Liver (tissue), 9 donors: ENCODE results near the gene MBNL2. TPM values are rescaled to one million over a fixed set of nuclear protein-coding genes. Genes with fewer than 3 reads are reported as not detected.

Experiments
- DNase-seq: peaks from one replicate; pipeline ENCODE4 v3.0.0-alpha.2; 2017; ENCODE audit warnings: low spot score
- H3K27ac ChIP-seq, 2 donors: one replicate each; pipeline ENCODE4 v1.7.0; 2013; ENCODE audit warnings: inconsistent platforms in 2 of 2, low read length in 2 of 2, control low read depth in 1 of 2, low read depth in 1 of 2, mild to moderate bottlenecking in 1 of 2
- H3K27me3 ChIP-seq, 4 donors: one replicate each; pipeline versions ENCODE4 v1.6.1 to v1.7.0; 2013; ENCODE audit warnings: low read length in 3 of 4, inconsistent platforms in 1 of 4, mild to moderate bottlenecking in 1 of 4, moderate library complexity in 1 of 4; ENCODE audit not compliant: control insufficient read depth in 4 of 4, insufficient read depth in 4 of 4
- H3K36me3 ChIP-seq, 4 donors: one replicate each; pipeline versions ENCODE4 v1.6.1 to v1.7.0; 2013; ENCODE audit warnings: low read length in 3 of 4, mild to moderate bottlenecking in 3 of 4, low read depth in 1 of 4, moderate library complexity in 1 of 4; ENCODE audit not compliant: control insufficient read depth in 4 of 4, insufficient read depth in 3 of 4
- H3K4me1 ChIP-seq, 4 donors: one replicate each; pipeline versions ENCODE4 v1.6.1 to v1.7.0; 2013; ENCODE audit warnings: low read length in 3 of 4, mild to moderate bottlenecking in 3 of 4, moderate library complexity in 1 of 4; ENCODE audit not compliant: control insufficient read depth in 4 of 4, insufficient read depth in 4 of 4
- H3K4me3 ChIP-seq, 3 donors: one replicate each; pipeline versions ENCODE4 v1.6.1 to v1.7.0; 2013; ENCODE audit warnings: low read length in 3 of 3, control low read depth in 1 of 3, low read depth in 1 of 3, mild to moderate bottlenecking in 1 of 3
- H3K9ac ChIP-seq, 2 donors: one replicate each; pipeline ENCODE4 v1.7.0; 2013; ENCODE audit warnings: low read length in 2 of 2, mild to moderate bottlenecking in 2 of 2, moderate library complexity in 2 of 2, control low read depth in 1 of 2, low read depth in 1 of 2
- H3K9me3 ChIP-seq, 4 donors: one replicate each; pipeline versions ENCODE4 v1.6.1 to v1.7.0; 2013; ENCODE audit warnings: low read length in 3 of 4; ENCODE audit not compliant: control insufficient read depth in 4 of 4
- ATF3 ChIP-seq: IDR thresholded peaks from 2 replicates; pipeline ENCODE4 v1.6.1; 2016; ENCODE audit warnings: antibody characterized with exemption
- CTCF ChIP-seq: fragments of 150-350 bp; IDR thresholded peaks from 2 replicates; pipeline ENCODE4 v1.5.1; 2017; ENCODE audit warnings: improper control_type of control experiment, low read depth, low read length; ENCODE audit not compliant: missing input control
- EGR1 ChIP-seq, 2 donors: IDR thresholded peaks; 2 replicates each; pipeline ENCODE4 v1.6.1; 2016 to 2018; ENCODE audit warnings: antibody characterized with exemption in 2 of 2, low read depth in 2 of 2
- FOXA1 ChIP-seq: IDR thresholded peaks from 2 replicates; pipeline ENCODE4 v1.6.1; 2016; ENCODE audit warnings: antibody characterized with exemption
- FOXA2 ChIP-seq: IDR thresholded peaks from 2 replicates; pipeline ENCODE4 v1.6.1; 2016; ENCODE audit warnings: antibody characterized with exemption
- GABPA ChIP-seq, 2 donors: IDR thresholded peaks in 1 of 2; conservative IDR thresholded peaks in 1 of 2; 2 replicates each; pipeline ENCODE4 v1.6.1; 2016; ENCODE audit warnings: antibody characterized with exemption in 2 of 2, mild to moderate bottlenecking in 1 of 2, moderate library complexity in 1 of 2
- HNF4A ChIP-seq, 2 donors: conservative IDR thresholded peaks; 2 replicates each; pipeline ENCODE4 v1.6.1; 2016; ENCODE audit warnings: antibody characterized with exemption in 2 of 2, mild to moderate bottlenecking in 2 of 2
- HNF4G ChIP-seq: IDR thresholded peaks from 2 replicates; pipeline ENCODE4 v1.6.1; 2016; ENCODE audit warnings: antibody characterized with exemption
- JUND ChIP-seq, 2 donors: IDR thresholded peaks; 2 replicates each; pipeline ENCODE4 v1.6.1; 2016; ENCODE audit warnings: antibody characterized with exemption in 2 of 2
- MAX ChIP-seq: IDR thresholded peaks from 2 replicates; pipeline ENCODE4 v1.6.1; 2016; ENCODE audit warnings: antibody characterized with exemption
- RAD21 ChIP-seq, 2 donors: IDR thresholded peaks; 2 replicates each; pipeline ENCODE4 v1.6.1; 2016; ENCODE audit warnings: antibody characterized with exemption in 2 of 2, mild to moderate bottlenecking in 2 of 2
- RXRA ChIP-seq, 2 donors: IDR thresholded peaks; 2 replicates each; pipeline ENCODE4 v1.6.1; 2017 to 2018; ENCODE audit warnings: antibody characterized with exemption in 2 of 2, mild to moderate bottlenecking in 1 of 2
- SP1 ChIP-seq: IDR thresholded peaks from 2 replicates; pipeline ENCODE4 v1.6.1; 2018; ENCODE audit warnings: antibody characterized with exemption, mild to moderate bottlenecking
- TAF1 ChIP-seq: conservative IDR thresholded peaks from 2 replicates; pipeline ENCODE4 v1.6.1; 2016; ENCODE audit warnings: antibody characterized with exemption, mild to moderate bottlenecking
- ZBTB33 ChIP-seq: IDR thresholded peaks from 2 replicates; pipeline ENCODE4 v1.6.1; 2016; ENCODE audit warnings: antibody characterized with exemption
- WGBS: extraction: QIAGEN DNeasy Blood & Tissue Kit; methylation state at CpG from one replicate; pipeline ENCODE4 v1.1.7; 2013; 5-methylcytosine and 5-hydroxymethylcytosine counted together
- polyA plus RNA-seq, 2 donors: library from polyadenylated mRNA; stranded (reverse) in 1 of 2; unstranded in 1 of 2; fragments of 200-250 nt in 1 of 2; fragments of >200 nt in 1 of 2; fragmentation: Nextera tagmentation in 1 of 2; extraction: Ambion mirVana in 1 of 2; gene quantifications; one replicate each; pipeline versions ENCODE4 v1.2.1 to v1.2.3, GENCODE V29; 2013 to 2015
- total RNA-seq, 2 donors: library from RNA; depleted of rRNA; stranded (reverse); fragments of >200 nt; gene quantifications; one replicate each; pipeline ENCODE4 v1.2.3, GENCODE V29; 2014
- donor health status: healthy.
- donor health status: healthy.
- donor health status: healthy.
- donor health status: healthy.
- donor health status: healthy.

MBNL2 gene
- total and polyA plus RNA-seq, 4 donors, result 16.0 to 49.6 (median 36.8) TPM

GRCh38 chr13:97211300-97211699, 10.8 kb upstream of the MBNL2 start:
- no peak overlapping the region for H3K27ac ChIP-seq
- TF ChIP-seq RXRA (IDR thresholded peaks at IDR 0.05), result no peak
- WGBS, result 94% methylated on average over 1 of the region's 1 CpG
- H3K4me3 ChIP-seq, result no peak overlapping the region
- no peak overlapping the region for H3K9ac ChIP-seq
- no peaks in the 10 kb centered on the region for H3K4me1 ChIP-seq
- no peaks in the 10 kb centered on the region for H3K36me3 ChIP-seq
- H3K9me3 ChIP-seq, result no peaks in the 10 kb centered on the region
- no peak for DNase-seq
- H3K27me3 ChIP-seq, result no peaks in the 10 kb centered on the region

- no peak overlapping the region for H3K4me3 ChIP-seq
- H3K9ac ChIP-seq, result no peak overlapping the region
- no peak for DNase-seq
- no peaks in the 10 kb centered on the region for H3K4me1 ChIP-seq
- H3K27me3 ChIP-seq, result no peaks in the 10 kb centered on the region
- H3K9me3 ChIP-seq, result no peaks in the 10 kb centered on the region
- no peak overlapping the region for H3K27ac ChIP-seq
- TF ChIP-seq JUND (IDR thresholded peaks at IDR 0.05) (no peak), SP1 (no peak)
- 75% methylated on average over 4 of the region's 4 CpGs for WGBS
- H3K36me3 ChIP-seq, result no peaks in the 10 kb centered on the region
These were observed 10.1 kb upstream of the MBNL2 start for GRCh38 chr13:97212004-97212403.

GRCh38 chr13:97212601-97213040, 9.5 kb upstream of the MBNL2 start:
- no peaks in the 10 kb centered on the region for H3K36me3 ChIP-seq
- 59% methylated on average over 4 of the region's 4 CpGs for WGBS
- no peak overlapping the region for H3K27ac ChIP-seq
- H3K9ac ChIP-seq, result no peak overlapping the region
- no peaks in the 10 kb centered on the region for H3K4me1 ChIP-seq
- no peak overlapping the region for H3K4me3 ChIP-seq
- no peaks in the 10 kb centered on the region for H3K9me3 ChIP-seq
- no peak for DNase-seq
- TF ChIP-seq FOXA1, result no peak
- no peak for TF ChIP-seq GABPA (IDR thresholded peaks at IDR 0.05 in 1 of 2, conservative IDR thresholded peaks at IDR 0.05 in 1 of 2)
- no peak for TF ChIP-seq JUND (IDR thresholded peaks at IDR 0.05)
- no peak for TF ChIP-seq MAX
- no peak for TF ChIP-seq FOXA2
- no peak for TF ChIP-seq SP1
- no peak for TF ChIP-seq HNF4G
- no peak for TF ChIP-seq RXRA (IDR thresholded peaks at IDR 0.05)
- peak; percentile 50 for TF ChIP-seq CTCF
- no peak for TF ChIP-seq ZBTB33
- no peak for TF ChIP-seq EGR1 (IDR thresholded peaks at IDR 0.05; ENCODE audit: low read depth in 2 of 2)
- no peak for TF ChIP-seq TAF1
- peak in 1 of 2 donors; percentile 21 for TF ChIP-seq HNF4A (conservative IDR thresholded peaks at IDR 0.05)
- no peak for TF ChIP-seq ATF3
- TF ChIP-seq RAD21 (IDR thresholded peaks at IDR 0.05), result peak; percentile 81 to 82
- no peaks in the 10 kb centered on the region for H3K27me3 ChIP-seq
